Middle frontal gyrus (tissue), 1 donor: ENCODE results near the gene EPB41L3.
"Not testable (repeated sequence)": the region's sequence is repeated elsewhere in the genome, so short reads cannot be mapped to it uniquely, and the experiment has no call there.

Source experiments
- DNase-seq: peaks from one replicate; pipeline ENCODE4 v3.0.0-alpha.2; 2015; ENCODE audit warnings: low spot score; ENCODE audit errors: extremely low spot score

The EPB41L3 gene

DNA sequence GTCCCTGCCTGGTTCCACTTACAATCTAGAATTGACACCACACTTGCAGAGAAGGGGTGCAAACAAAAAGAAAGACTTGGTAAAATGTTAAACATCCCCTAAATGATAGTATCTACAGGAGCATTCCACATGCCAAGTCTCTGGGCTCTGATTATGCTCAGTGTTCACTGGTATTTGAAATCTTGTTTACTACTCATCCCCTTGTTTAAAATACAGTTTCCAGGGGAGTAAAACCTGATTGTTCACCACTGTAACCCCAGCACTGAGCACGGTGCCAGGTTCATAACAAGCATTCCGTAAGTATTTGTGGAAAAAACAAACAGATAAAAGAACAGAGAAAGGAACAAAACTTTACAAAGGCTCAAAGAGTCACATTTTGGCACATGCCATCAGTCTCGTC is 11.7 kb downstream of the EPB41L3 start:
- DNase-seq = no peak

DNA sequence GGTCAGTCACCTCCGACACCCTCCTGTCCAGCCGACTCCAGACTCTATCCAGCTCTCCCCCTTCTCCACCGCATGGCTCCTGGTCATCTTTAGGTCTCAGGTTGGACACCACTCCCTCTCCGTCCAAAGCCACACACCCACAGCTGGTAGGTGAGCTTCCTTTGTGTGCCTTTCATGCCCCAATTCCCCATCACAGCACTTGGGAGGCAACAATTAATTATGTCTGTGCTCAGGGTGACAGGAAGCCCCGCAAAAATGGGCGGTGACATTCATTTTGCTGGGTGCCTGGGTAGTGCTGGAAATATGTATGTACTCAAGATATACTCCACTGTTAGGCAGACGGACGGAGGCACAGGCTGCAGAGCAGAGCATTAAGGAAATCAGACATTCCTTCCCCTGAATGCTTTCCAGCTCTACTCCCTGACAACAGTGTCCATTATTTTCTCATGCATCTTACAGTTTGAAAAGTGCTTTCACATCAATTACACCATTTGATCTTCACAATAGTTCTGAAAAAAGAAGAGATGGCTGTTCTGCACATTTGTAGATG is 13.1 kb downstream of the EPB41L3 start:
- DNase-seq = no peak

DNA sequence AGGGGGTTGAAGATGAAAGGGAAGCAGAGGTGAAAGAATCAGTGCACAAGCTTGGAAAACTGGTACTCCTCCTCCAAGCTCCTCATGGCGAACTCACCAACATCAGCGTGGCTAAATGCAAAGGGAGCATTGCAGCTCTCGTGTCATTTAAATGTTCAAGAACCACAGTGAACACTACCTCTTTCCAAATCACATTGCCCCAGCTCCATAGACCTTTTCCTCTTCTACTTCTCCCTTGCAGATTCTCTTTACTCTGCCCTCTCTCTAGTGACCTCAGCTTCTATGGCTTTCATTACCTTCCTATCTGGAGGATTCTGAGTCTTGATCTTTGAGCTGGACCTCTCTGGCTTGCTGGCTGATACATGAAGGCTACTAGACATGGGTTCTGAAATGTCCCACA is 14.3 kb downstream of the EPB41L3 start:
- DNase-seq = no peak

DNA sequence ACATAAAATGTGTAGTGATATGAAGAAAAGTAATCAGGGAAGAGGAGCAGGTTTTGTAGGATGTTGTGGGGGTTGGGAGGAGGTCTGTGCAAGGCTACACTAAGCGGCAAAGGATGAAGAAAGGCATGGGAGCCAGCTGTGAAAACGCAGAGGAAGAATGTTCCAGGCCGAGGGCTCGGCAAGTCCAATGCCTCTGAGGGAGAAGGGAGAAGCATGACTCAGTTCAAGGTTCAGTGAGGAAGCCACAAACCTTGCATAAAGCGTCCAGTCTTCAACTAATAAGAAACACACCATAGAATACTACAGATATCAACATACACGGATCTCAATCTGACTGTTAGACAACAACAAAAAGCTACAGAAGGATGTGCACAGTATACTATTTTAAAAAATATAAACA is 16.2 kb downstream of the EPB41L3 start:
- DNase-seq = no peak

DNA sequence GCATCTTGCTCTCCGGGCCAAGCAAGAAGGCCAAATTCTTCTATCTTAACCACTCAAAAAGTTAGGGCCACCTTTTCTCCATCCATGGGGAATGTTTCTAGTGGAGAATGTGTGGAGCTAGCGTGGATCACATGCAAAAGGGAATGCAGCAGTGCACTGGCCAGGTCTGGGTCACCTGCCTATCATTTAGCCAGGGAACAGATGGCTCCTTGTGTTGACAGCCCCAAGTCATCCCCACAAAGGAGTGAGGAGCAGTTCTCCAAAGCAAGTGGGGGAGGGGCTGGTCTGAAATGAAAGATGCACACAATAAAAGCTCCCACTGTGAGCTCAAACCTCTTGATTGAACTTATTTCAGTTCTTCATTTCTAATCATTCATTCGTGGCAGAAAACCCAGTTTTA is 19.1 kb downstream of the EPB41L3 start:
- no peak for DNase-seq

DNA sequence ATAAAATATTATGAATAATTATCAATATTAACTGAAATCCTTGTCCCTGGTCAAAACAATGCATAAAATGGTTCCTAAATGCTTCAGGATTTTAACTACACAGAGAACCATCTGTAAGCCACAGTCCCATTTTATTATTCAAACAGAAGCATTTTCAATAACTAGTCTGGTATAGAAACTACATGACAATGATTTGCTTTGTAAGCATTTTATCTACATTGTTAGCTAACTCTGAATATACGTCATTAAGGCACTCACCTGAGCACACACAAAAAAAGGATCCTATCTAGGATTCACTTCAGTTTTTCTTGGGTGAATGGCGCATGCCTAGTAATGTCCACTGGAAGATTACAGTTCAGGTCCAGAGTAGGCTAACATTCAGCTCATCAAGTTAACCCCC is 22.8 kb downstream of the EPB41L3 start:
- DNase-seq = no peak

DNA sequence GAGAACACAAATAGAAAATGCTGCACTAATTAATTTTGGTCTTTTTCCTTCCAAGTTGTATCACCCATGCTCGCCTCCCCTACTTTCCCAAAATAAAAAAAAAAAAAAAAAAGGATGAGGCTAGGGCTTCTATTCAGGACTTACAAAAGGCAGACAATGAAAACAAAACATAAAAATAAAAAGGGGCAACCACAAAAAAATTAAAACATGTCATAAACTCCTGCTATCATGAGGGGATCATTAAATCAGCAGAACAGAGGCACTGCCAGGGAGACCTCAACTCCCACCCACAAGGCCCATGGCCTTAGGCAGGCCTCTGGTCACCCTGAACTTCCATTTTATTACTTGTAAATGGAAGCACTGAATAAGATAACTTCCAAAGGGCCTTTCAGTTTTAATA is 23.3 kb downstream of the EPB41L3 start:
- no peak for DNase-seq

DNA sequence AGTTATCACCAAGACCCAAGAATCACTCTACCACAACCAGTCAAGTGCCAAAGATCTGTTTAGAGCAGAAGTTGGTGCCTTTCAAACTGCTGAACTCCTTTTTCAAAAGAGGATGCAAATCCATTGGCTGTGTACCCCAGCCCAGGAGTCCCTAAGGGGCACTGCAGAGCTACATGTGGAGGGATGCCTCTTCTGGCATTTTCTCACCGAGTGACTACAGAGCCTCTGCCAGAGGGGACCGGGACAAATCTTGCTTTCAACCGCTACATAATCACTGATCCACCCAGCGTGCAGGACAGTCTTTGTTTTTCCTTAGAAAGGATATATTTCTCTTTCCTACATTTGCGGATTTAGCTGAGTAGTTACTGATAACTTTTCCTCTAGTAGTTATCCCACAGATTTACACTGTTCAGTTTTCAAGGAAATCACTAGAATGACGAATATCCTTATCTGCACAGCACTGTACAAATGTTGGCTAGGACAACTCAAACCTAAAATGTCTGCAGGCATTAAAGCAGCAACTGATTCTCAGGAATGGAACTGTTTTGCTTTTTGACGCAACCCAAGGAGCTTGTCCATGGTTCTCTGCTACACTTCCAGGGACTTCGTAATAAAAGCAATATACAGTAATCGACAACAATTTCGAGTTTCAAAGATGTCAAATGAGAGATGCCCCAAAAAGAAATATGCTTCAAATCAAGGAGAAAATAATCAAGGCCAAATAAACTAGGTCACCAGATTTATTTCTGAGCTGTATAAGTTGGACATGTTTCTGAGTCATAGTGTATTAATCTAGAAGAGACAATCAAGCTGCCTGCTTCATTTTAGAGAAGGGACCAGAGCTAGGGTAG is 24.1 kb downstream of the EPB41L3 start:
- no peak for DNase-seq

DNA sequence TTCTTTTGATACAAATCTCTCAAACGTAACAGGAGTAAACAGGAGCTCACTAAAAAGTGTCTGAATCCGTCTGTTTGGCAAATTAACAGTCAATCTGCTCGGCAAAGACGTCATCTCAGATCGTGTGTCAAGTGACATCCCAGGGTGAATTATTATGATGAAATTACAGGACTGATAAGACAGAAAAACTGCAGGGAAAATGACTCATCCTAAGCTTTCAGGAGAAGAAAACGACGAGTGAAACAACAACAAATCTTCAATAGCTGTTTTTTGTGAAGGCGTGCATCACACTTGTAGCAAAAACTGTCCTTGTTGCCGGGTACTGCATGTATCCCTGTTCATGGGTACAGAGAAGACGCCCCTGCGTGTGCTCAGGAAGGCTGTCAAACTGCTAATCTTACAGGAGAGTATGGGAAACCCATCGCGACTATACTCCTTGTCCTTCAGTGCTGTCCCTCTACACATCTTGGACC is 24.9 kb downstream of the EPB41L3 start:
- DNase-seq = no peak

DNA sequence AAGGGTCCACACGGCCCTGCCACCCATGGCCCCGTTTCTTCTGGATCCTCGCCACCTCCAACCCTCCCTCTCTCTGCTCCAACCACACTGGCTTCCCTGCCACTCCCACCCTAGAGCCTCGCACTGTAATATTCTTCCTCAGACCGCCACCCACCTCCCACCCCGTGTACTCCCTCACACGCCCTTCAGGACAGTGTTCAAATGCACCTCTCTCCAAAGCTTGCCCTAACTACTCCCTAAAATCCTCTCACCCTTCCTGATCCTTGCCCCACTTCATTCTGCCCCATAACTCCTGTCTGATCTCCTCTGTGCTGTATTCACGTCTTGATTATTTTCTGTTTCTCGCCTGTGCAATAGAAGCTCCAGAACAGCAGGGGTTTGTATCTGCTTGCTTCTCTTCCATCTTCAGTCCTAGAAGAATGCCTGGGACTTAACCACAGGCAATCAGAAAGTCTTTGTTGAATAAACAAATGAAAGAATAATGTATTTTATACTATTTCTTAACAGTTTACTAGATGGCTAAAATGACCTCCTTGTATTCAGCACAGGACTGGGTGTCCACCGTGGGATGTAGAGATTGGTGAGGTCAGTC is 25.5 kb downstream of the EPB41L3 start:
- no peak for DNase-seq

DNA sequence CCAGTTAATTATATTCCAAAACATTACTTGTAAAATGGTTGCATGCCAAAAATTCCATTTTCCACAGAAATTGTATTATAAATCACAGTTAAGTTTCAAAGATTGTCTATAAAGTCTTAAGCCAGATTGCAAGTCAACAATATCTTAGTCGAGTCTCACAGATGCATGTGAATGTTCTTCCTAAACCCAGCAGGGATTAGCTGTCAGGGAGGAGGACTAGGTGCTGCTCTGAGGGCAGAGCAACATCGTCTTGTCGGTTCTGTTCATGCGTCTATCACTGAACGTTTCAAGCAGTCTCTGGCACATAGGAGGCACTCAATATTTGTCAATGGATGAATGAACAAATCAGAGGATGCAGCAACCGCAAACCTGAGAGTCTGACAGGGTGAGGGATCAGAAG is 27.0 kb downstream of the EPB41L3 start:
- DNase-seq = no peak

DNA sequence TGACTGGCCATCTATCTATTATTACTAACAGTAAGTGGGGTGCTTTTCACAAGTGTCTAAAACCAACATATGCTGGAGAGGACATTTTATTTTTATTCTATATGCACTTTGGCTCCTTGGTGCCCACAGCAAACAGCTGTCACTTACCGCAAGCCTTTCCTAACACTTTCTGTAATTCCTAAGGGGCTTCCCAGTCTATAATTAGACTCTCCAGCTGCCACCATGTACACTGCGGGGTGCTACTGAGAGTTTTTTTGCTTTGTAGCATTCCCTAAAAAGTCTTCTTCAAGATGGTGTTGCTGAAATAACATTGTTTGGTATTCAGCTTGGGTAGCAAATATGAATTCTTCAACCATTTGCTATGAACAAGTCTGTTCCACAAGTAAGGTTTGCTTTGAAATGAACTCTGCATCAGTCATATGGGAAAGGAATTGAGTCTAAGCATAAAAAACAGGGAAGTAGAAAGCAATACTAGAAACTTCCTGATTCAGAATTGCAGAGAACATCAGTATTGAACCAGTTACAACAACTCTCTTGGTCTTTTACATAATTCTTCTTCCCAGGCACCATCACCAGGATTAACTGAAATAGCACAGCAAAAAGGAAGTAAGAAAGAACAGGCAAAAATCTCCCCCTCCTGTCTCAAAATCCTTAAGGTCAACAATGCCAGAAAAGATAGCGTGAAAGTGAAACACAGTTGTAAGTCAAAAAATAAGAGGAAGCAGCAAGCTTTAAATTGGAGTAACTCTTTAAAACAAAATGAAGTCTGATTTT is 28.6 kb downstream of the EPB41L3 start:
- no peak for DNase-seq

DNA sequence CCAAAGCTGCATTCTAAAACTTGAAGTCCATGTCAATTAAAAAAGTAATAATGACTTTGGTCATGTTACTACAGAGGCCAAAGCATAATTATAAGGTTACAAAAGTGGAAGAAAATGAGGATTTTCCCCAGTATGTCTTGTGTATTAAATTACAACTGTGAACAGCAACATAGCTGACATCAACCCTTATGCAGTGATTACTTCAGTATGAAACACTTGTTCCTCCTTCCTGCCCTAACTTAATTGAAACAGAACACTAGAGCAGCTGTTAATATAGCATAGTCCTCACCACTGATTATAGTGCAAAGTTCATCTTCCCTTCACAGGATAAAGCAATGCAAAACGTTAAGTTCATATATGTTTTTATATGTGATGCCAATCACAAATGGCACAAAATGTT is 29.9 kb downstream of the EPB41L3 start:
- no peak for DNase-seq

DNA sequence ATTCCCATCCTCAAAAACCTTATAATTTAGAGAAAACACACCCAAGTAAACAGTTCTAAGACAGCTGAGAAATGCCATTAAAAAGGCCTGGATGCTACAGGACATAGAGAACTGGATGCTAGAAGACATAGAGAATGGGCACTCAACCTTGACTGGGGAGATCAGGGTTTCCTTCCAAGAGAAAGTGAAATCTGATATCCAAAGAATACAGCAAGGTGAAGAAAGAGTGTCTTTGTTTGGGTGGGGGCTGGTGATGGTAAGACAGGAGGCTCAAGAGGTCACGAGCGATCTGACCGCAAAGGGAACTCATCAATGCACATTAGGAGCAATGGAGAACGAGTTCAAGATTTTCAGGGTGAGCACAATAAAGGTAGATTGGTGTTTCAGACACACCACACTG is 31.6 kb downstream of the EPB41L3 start:
- DNase-seq = no peak

DNA sequence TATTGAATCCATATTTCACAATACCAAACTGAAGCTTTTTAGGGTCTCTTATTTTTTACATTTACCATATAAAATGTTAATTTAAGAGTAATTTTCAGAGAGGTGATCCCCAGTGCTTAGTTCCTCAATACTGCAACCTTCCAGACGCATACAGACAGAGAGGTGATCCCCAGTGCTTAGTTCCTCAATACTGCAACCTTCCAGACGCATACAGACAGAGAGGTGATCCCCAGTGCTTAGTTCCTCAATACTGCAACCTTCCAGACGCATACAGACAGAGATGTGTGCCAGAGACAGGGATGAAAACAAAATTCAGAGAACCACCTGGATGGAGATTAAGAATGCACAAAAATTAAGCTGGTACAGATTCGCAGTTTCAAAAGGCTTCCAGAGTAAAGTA is 32.3 kb downstream of the EPB41L3 start:
- not testable (repeated sequence) for DNase-seq

DNA sequence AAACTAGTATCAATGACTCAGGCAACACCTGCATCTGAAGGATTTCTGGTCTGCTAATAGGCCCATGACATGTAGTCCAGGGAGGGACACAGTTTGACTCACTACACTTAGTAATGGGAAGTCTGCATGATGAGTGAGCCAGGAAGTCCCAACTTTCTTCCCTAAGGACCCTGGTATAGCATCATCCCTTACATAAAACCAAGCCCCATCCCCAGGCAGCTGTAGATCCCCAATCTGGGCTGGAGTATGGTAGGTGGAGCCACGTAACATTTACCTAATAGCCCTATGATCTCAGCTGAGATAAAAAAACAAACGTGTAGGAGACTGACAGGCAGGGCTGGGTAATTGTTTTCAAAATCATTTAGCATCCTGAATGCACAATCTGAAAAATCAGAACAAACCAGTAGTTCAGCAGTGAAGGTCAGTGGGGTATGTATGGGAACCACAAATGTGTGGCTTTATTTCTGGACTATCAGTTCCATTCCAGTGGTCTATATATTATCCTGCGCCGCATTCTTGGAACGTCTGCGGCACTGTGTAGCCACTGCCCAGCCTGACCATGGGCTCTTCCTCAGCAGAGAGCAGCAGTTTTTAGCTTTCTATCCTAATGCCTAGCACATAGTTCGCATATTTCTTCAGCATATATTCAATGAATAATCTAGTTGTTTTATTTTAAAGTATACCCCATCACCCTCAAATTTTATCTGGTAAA is 33.5 kb downstream of the EPB41L3 start:
- DNase-seq = no peak

DNA sequence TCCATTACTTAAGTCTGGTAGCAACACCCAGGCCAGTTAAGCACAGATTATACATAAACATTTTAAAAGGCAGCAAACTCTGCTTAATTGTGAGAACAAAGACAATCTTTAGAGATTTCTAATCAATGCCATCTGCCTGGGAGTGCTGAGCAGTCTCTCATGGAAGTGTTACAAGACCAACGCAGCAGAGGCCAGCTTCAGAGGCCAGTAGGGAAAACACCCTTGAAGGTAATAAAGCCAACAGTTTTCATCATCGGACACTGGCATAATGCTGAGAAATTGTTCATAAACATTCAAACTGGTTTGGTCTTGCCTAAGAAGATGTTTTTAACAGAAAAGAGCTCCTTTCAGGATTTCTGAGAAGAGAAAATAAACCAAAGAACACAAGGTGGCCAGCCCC is 35.0 kb downstream of the EPB41L3 start:
- DNase-seq = no peak

DNA sequence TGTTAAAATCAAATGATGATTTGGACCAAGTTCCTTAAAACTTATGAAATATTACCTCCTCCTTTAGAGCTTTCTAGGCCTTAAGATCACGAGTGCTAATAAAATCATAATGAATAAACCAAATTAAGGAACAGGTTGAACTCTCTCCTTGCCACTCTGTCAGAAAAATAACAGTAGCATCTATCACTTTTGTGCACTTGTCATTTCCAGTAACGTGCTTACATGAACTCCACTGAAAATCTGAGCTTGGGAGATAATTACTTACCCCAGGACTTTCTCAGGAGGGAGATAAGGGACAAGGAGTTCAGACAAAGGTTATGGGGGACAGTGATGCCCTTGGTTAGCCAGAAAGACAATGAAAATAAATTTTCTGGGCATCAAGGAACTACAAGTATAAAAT is 36.0 kb downstream of the EPB41L3 start:
- no peak for DNase-seq

DNA sequence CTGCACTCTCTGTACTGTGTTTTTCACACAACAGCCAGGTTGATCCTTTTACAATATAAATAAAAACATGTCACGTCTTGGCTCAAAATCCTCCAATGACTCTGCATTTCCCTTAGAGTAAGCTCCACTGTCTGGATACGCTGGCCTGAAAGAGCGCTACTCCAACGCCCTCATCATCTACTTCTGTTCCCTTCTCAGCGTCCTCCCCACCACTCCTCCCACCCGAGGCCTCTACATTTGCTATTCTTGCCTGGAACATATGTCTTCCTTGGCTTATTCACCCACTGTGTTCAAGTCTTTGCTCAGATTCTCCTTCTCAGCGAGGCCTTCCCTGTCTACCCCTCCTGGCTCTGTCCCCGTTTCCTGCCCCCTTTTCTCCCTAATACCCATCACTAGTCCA is 37.6 kb downstream of the EPB41L3 start:
- DNase-seq = no peak

DNA sequence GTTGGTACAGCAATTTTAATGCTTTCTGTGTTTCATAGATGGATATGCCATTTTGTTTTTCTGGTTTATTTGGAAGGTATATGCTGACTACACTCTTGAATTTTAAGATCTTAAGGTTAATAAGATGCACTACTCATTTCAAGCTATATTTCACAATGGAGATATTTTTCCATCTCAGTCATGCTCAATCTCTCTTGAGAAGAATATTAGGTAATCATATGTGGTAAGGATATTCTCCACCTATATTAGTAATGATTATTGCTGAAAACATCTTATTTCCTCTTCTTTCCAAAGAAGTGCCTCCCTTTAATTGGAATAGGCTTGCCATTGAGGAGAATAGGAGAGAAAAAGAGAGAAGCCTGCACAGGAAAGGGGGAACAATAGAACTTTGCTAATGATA is 40.1 kb downstream of the EPB41L3 start:
- no peak for DNase-seq

DNA sequence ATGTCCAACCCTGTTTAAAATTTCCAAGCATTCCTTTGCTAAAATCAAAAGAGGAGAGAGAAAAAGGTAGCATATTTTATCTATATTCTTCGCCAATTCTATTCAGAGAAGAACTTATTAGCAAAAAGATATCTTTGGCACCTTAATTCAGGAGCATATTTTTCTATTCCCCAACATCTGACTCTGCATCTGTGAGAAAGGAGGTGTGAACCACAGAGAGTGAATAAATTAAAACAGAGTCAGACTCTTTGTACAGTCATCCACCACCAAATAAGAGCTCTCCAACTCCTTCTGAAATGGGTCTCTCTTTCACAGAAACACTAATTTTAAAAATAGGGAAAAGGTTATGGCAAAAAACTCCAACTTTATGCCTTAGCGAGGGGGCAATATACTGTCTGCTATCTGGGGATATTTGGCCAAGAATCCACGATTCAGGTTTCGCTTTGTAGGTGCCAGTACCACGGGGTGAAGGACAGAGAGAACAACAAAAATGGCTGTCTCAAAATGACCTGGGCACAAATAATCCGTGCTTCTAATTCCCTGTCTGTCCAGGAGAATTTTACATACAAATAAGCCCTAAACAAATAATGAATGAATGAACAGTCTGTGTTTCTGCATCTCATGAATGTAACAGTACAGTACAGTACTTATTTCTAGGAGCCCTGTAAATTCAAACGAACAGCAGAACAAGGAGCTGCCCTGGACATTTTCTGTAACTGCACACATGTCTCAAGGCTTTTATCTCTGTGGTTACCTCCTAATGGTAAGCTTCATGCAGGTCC is 43.4 kb downstream of the EPB41L3 start:
- DNase-seq = no peak
